Mucosa of rectum (tissue), 2 donors: Measurements from ENCODE around the gene NEGR1.

ENCODE experiments used
- H3K27ac ChIP-seq, 2 donors: one replicate each; pipeline ENCODE4 v1.7.0; 2013; ENCODE audit warnings: inconsistent platforms in 2 of 2, low read depth in 2 of 2, low read length in 2 of 2
- H3K27me3 ChIP-seq, 2 donors: one replicate each; pipeline ENCODE4 v1.7.0; 2013; ENCODE audit warnings: low read length in 2 of 2; ENCODE audit not compliant: control insufficient read depth in 2 of 2, insufficient read depth in 2 of 2
- H3K36me3 ChIP-seq, 2 donors: one replicate each; pipeline ENCODE4 v1.7.0; 2013; ENCODE audit warnings: low read length in 2 of 2; ENCODE audit not compliant: control insufficient read depth in 2 of 2, insufficient read depth in 2 of 2
- H3K4me1 ChIP-seq, 2 donors: one replicate each; pipeline ENCODE4 v1.7.0; 2013; ENCODE audit warnings: low read length in 2 of 2, mild to moderate bottlenecking in 1 of 2; ENCODE audit not compliant: control insufficient read depth in 2 of 2, insufficient read depth in 2 of 2
- H3K4me3 ChIP-seq, 2 donors: one replicate each; pipeline ENCODE4 v1.7.0; 2013; ENCODE audit warnings: low read length in 2 of 2
- H3K9ac ChIP-seq, 2 donors: one replicate each; pipeline ENCODE4 v1.7.0; 2013; ENCODE audit warnings: low read length in 2 of 2, low read depth in 1 of 2, mild to moderate bottlenecking in 1 of 2
- H3K9me3 ChIP-seq, 2 donors: one replicate each; pipeline ENCODE4 v1.7.0; 2013; ENCODE audit warnings: low read length in 2 of 2; ENCODE audit not compliant: control insufficient read depth in 2 of 2
- donor health status: healthy.
- donor health status: Normal muscosa, but diverticular disease.

Gene NEGR1

DNA sequence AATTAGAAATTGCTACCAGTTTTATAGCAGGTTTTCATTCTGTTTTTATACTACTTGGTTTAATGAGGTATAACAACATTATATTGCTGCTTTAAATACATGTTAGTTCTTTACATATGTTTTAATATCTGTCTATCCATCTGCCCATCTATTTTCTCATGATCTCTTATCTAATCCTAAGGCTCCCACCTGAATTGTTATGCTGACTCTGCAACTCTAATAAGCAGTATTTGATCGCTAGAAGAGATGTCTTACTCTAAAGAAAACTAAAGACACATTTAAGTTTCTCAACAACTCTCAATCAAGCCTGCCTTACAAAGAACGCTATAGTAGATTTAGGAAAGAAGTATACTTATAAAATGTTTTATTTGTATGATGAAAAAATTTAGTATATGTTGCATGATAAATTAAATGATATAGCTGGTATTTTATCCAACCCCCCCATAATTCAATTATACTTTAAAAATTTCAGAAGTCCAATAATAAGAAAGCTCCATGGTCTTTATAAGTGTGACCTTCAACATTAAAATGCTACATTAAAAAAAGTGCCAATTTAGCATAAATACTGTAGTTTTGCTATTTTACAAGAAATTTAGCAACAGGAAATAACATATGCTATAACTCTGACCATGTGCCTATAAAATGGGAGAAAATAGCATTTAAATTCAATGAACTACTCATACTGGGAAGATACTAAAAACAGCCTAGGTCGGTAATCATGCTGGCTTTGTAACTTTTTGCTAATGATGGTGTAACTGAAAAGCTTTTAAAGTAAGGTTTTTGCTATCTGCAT lies 180.3 kb downstream of the NEGR1 start:
- Histone ChIP-seq H3K9me3 (no peaks in the 10 kb centered on the region), H3K4me3 (no peak overlapping the region), H3K27me3 (no peaks in the 10 kb centered on the region)

DNA sequence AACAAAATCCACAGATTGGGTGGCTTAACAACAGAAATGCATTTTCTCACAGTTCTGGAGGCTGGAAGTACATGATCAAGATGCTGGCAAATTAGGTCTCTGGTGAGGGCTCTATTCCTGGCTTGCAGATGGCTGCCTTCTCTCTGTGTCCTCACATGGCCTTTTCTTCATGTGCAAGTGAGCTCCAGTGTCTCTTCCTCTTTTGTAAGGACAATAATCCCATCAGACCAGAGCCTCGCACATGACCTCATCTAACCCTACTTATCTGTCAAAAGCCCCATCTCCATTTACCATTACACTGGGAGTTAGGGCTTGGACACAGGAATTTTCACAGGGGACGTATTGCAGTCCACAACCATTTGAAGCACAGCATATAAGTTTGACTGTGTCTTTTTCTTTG lies 181.6 kb downstream of the NEGR1 start:
- no peak overlapping the region for H3K27ac ChIP-seq
- H3K27me3 ChIP-seq: no peaks in the 10 kb centered on the region
- H3K4me3 ChIP-seq: no peak overlapping the region
- H3K36me3 ChIP-seq: no peaks in the 10 kb centered on the region
- H3K9me3 ChIP-seq: no peaks in the 10 kb centered on the region
- no peak overlapping the region for H3K9ac ChIP-seq
- no peaks in the 10 kb centered on the region for H3K4me1 ChIP-seq

More for the DNA sequence above, 180.3 kb downstream of the NEGR1 start:
- Histone ChIP-seq H3K36me3 (no peaks in the 10 kb centered on the region), H3K27ac (no peak overlapping the region), H3K9ac (no peak overlapping the region), H3K4me1 (no peaks in the 10 kb centered on the region)

DNA sequence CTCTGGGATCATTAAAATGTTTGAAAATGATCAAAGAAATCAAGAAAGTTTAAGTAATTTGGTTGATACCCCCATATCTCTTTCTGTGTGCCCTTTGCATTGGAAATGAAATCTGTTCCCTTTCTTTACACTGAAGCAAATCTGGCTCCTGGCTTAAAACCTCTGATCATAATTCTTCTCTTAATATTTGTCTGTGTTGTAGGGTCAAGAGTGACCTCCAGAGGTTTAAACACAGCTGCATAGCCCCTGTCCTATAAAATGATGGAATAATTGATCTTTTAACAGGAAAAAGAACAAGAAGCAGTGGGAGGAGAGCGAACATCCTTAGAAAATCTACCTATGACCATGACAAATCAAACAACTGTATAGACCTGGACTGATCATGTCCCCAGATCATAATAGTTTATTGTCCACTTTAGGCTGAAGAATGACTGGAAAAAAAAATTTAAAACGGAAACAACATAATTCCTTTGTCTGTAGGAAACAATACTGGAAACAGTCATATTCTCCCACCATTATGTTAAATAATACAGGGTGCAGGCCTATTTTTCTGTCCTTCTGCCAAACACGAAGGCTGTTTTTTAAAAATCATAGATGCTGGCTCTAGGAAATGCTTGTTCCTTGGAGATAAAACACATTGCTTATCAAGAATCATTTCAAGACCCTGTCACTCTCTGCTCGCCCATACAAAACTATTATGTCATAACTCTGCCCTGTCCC lies 184.3 kb downstream of the NEGR1 start:
- no peak overlapping the region for H3K4me3 ChIP-seq
- H3K9me3 ChIP-seq: no peaks in the 10 kb centered on the region
- no peak overlapping the region for H3K27ac ChIP-seq
- no peak overlapping the region for H3K9ac ChIP-seq
- H3K36me3 ChIP-seq: no peaks in the 10 kb centered on the region
- no peaks in the 10 kb centered on the region for H3K27me3 ChIP-seq
- H3K4me1 ChIP-seq: no peaks in the 10 kb centered on the region

DNA sequence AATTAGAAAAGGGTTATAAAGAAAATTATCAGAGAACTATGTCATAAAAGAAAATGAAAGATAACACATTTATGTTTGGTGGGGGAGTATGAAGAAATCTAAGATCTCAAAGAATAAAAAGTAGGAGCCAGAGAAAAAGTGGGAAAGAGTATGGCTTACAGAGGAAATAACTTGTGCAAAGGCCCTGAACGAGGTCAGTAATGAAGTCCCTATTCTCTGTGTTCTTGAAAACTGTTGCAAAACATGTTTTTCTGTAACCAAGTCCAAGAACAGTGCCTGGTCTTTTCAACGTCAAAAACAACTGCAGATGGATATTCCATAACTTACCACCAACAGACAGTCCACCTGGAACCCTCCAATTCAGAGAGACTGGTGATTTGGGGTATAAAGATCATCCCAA lies 188.1 kb downstream of the NEGR1 start:
- H3K27me3 ChIP-seq: no peaks in the 10 kb centered on the region
- H3K9me3 ChIP-seq: no peaks in the 10 kb centered on the region
- H3K4me3 ChIP-seq: no peak overlapping the region
- no peak overlapping the region for H3K27ac ChIP-seq
- no peaks in the 10 kb centered on the region for H3K4me1 ChIP-seq
- no peak overlapping the region for H3K9ac ChIP-seq
- H3K36me3 ChIP-seq: no peaks in the 10 kb centered on the region

DNA sequence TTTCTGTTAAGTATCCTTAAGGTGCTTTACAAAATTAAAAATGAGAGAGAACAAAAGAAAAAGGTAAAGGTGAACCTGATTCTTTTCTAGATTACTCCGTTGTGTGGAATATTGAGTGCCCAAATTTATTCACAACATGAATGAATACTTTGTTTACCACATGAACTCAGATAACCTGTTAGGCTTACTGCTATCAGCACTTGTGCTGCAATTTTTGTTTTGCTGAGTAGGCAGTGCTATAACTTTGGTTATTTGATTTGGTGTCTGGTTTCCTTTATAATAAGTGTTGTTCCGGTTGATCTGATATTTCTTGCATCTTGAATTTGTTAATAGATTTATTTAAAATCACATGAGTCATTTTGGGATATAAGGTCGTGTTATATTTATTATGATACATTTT lies 195.9 kb downstream of the NEGR1 start:
- no peak overlapping the region for H3K9ac ChIP-seq
- H3K27ac ChIP-seq: no peak overlapping the region
- H3K9me3 ChIP-seq: no peaks in the 10 kb centered on the region
- no peak overlapping the region for H3K4me3 ChIP-seq
- H3K36me3 ChIP-seq: no peaks in the 10 kb centered on the region
- no peaks in the 10 kb centered on the region for H3K4me1 ChIP-seq
- no peaks in the 10 kb centered on the region for H3K27me3 ChIP-seq

DNA sequence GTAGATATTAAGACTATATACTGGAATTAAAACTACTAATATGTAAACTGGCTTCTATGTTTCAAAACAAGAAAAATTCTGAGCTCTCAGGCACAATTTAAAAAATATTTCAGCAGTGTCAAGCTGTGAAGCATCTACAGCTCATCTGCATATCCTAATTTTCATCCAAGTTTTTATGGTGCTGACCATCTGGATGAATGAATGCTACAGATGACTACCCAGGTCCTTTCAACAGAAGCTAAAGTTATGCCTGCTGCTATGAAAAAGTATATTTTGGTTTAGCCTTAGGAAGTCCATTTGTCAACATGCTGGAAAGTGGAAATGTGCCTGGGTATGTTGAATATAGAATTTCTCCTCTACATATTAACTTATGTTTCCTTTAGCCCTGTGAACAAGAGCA lies 206.9 kb downstream of the NEGR1 start:
- Histone ChIP-seq H3K4me3 (no peak overlapping the region), H3K27me3 (no peaks in the 10 kb centered on the region), H3K9ac (no peak overlapping the region), H3K4me1 (no peaks in the 10 kb centered on the region), H3K36me3 (no peaks in the 10 kb centered on the region), H3K27ac (no peak overlapping the region), H3K9me3 (no peaks in the 10 kb centered on the region)

DNA sequence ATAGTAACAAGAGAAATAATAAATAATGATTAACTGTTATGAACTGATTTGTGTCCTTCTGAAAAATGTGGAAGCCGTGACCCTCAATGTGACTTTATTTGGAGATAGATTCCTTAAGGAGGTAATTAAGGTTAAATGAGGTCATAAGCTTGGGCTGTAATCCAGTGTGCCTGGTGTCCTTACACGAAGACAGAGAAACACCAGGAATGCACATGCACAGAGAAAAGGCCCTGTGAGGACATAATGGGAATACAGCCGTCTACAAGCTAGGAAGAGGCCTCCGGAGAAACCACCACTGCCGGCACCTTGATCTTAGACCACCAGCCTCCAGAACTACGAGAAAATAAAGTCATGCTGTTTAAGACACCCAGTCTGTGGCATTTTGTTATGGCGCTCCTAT lies 215.9 kb downstream of the NEGR1 start:
- H3K4me3 ChIP-seq: no peak overlapping the region
- no peak overlapping the region for H3K9ac ChIP-seq
- no peak overlapping the region for H3K27ac ChIP-seq
- H3K4me1 ChIP-seq: no peaks in the 10 kb centered on the region
- H3K36me3 ChIP-seq: no peaks in the 10 kb centered on the region
- H3K9me3 ChIP-seq: no peaks in the 10 kb centered on the region
- H3K27me3 ChIP-seq: no peaks in the 10 kb centered on the region

DNA sequence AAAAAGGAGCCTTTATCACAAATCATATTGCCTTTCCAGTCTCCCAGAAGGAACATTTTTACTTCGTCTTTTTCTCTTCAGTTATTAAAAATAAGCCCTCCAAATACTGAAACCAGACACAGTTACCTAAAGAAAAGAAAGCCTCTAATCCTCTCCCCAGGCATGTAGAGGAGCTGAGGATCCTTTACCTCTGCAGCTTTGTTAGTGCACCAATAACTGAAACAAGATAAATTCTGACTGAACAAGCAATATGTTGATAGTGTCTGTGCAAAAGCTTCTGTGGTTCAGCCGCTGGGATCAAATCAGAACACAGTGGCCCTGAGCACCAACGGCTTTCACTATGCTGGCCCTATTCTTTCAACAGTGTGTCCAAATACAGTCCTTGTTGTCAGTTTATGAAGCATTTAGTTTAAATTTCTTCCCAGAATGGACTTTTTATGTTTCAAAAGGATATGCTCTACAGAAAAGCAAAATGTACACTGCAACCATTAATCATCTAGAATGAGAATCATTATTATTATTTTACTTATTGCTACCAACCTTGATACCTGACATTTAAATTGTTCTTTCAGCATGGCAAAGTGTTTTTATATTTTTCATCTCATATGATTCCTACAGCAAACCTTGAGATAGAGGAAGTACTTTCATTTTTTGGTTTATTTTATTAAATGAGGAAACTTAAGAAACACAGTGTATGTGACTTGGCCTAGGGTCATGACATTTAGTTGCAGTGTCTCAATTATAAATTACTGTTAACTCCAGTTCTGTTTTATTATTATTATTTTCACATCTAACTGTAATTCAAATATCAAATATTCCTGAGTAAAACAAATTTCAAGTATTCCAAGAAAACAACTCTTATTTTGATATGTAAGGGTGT lies 217.9 kb downstream of the NEGR1 start:
- Histone ChIP-seq H3K4me1 (no peaks in the 10 kb centered on the region), H3K36me3 (no peaks in the 10 kb centered on the region), H3K27me3 (no peaks in the 10 kb centered on the region), H3K4me3 (no peak overlapping the region), H3K27ac (no peak overlapping the region), H3K9ac (no peak overlapping the region), H3K9me3 (no peaks in the 10 kb centered on the region)

DNA sequence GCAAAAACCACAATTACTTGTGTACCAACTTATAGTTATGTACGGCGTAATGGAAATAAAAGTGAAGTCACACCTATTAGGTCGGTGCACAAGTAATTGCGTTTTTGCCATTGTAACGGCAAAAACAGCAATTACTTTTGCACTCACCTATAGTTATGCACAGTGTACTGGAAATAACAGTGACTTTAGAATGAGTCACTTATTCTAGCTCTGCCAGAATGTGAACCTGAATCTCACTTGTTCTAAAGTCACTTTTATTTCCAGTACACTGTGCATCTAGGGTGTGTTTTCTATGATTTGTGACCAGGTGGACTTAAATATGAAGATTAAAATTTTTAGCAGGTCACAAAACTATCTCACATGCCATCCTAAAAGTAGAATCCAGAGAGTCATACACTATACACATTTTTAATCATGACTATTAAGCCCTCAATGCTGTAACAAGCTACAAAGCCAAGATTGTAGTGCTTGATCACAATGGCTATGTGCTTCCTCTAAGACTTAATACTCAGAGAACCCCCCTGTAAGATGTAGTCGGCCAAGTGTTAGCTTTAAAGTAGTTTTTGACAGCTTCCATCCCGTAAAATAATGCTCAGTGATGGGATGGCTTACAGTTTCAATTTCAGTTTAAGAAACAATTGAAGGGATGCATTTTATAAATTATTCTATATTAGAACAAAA lies 218.8 kb downstream of the NEGR1 start:
- Histone ChIP-seq H3K36me3 (no peaks in the 10 kb centered on the region), H3K4me3 (peak overlapping the region in 1 of 2 donors; percentile 8), H3K27me3 (no peaks in the 10 kb centered on the region), H3K9me3 (no peaks in the 10 kb centered on the region), H3K4me1 (no peaks in the 10 kb centered on the region), H3K9ac (no peak overlapping the region), H3K27ac (no peak overlapping the region)
